Hematopoietic multipotent progenitor cell treated with erythropoietin and hydrocortisone succinate and interleukin-3 and kit ligand, for 17 days (in vitro differentiated cells): ENCODE data around the gene SGTB.

Experiments
- DNase-seq: peaks from one replicate; pipeline ENCODE4 v3.0.0-alpha.2; 2015; ENCODE audit warnings: low spot score

The SGTB gene

GRCh38 chr5:65721720-65722574, at the start of gene SGTB, which contains the start of gene NLN:
SGTB (minus strand) TSS chr5:65722109; CDS start chr5:65720807, 1,302 bp downstream.
NLN (plus strand) TSS chr5:65722205; CDS start chr5:65722374, 169 bp downstream.
- DNase-seq: peak; percentile 82

- no peak for DNase-seq
These were observed 49.4 kb upstream of the SGTB start for GRCh38 chr5:65771266-65771665.

DNA sequence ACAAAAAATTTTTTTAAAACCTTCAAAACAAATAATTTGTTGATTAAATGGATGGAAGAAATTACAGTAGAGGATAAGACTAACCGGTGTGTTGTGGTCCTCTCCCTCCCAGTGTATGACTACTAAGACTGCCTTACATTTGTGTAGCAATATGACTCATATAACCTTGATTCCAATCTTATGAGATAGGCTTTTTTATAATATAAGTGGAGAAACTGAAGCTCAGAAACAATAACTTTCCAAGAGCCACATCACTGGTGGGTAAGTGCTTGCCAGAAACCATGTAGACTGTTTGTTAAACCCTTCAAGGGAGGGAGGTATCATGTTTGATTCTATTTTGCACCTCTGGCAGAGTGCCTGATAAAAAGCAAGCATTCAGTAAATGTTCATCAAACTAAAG, 47.6 kb upstream of the SGTB start:
- DNase-seq: no peak

DNA sequence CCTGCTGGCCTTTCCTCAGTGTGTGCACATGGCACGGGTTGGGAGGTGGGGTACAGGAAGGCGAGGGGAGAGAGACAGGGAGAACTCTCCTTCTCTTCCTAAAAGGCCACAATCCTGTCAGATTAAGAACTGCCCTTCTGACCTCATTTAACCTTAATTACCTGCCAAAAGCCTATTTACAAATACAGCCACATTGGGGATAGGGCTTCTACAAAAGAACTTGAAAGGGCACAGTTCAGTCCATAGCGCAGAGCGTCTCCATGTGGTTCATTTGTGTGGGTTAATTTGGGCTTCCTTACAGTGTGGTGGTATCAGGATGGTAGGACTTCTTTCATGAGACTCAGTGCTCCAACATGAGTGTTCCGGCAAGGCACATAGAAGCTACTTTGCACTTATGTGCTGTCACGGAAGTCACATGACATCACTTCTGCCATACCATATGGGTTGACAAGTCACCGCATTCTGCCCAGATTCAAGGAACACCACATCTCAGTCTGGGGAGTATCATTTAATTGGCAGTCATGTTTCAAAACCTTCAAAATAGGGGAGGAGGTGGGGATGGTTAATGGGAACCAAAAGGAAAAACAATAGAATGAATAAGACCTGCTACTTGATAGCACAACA, 46.9 kb upstream of the SGTB start:
- no peak for DNase-seq

DNA sequence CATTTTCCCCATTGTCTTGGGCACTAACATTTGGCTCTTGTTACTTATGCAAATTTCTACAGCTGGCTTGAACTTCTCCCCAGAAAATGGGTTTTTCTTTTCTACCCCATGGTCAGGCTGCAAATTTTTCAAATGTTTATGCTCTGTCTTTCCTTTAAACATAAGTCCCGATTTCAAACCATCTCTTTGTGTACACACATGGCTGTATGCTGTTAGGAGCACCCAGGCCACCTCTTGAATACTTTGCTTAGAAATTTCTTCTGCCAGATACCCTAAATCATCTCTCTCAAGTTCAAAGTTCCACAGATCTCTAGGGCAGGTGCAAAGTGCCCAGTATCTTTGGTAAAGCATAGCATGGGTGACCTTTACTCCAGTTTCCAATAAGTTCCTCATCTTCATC, 45.7 kb upstream of the SGTB start:
- no peak for DNase-seq

DNA sequence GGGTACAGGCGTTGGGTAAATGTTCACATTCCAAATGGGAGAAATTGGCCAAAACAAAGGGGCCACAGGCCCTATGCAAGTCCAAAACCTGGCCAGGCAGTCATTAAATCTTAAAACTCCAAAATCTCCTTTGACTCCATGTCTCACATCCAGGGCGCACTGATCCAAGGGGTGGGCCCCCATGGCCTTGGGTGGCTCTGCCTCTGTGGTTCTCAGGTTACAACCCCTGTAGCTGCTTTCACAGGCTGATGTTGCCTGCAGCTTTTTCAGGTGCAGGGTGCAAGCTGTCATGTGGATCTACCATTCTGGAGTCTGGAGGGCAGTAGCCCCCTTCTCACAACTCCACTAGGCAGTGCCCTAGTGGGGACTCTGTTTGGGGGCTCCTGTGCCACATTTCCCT, 44.9 kb upstream of the SGTB start:
- DNase-seq: no peak

DNA sequence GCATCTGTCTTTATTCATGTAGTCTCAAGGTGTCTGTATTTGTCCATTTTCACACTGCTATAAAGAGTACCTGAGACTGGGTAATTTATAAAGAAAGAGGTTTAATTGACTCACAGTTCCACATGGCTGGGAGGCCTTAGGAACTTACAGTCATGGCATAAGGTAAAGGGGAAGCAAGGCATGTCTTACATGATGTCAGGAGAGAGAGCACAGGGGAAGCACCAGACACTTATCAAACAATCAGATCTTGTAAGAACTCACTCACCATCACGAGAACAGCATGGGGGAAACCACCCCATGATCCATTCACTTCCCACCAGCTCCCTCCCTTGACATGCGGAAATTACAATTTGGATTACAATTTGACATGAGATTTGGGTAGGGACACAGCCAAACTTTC, 44.3 kb upstream of the SGTB start:
- no peak for DNase-seq

DNA sequence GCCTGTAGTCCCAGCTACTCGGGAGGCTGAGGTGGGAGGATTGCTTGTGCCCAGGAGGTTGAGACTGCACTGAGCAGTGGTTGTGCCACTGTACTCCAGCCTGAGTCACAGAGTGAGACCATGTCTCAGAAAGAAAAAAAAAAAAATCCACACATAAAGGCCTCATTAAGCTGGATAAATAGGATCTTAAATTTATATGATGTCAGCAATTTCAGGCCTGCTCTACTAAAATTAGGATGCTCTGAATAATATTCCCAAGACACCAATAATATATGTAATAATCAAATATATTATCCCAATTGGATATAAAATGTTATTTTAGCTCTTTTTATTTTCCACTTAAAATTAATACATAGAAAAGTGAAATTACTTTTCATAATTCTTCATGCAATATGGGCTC, 43.7 kb upstream of the SGTB start:
- DNase-seq: no peak

DNA sequence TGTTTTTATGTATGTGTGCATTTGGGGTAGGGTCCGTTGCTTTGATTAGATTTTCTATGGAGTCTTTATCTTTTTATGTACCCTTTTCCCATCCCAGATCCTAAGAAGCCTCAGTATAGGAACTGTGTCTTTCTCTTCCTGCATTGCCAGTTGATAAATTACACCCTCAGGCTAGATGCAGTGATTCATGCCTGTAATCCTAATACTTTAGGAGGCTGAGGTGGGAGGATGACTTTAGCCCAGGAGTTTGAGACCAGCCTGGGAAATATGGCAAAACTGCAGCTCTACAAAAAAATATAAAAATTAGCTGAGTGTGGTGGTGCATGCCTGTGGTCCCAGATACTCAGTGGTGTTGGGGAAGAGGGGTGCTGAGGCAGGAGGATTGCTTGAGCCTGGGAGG, 40.3 kb upstream of the SGTB start:
- DNase-seq: no peak

GRCh38 chr5:65760504-65761275, 38.8 kb upstream of the SGTB start:
- DNase-seq: no peak

GRCh38 chr5:65758546-65759144, 36.7 kb upstream of the SGTB start:
- DNase-seq: no peak

DNA sequence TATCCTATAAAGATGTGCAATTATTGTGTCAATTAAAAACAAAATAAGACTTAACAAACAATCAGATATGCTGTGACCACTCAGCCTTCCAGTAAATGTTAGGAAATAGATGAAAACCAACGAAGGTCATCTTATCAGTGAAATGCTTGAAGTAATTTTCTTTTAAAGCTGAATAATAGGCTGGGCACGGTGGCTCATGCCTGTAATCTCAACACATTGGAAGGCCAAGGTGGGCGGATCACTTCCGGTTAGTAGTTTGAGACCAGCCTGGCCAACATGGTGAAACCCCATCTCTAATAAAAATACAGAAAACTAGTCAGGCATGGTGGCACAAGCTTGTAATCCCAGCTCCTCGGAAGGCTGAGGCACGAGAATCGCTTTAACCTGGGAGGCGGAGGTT, 31.3 kb upstream of the SGTB start:
- no peak for DNase-seq

GRCh38 chr5:65750938-65751337, 29.0 kb upstream of the SGTB start:
- DNase-seq: no peak

- no peak for DNase-seq
These were observed 28.0 kb upstream of the SGTB start for GRCh38 chr5:65749956-65750355.

DNA sequence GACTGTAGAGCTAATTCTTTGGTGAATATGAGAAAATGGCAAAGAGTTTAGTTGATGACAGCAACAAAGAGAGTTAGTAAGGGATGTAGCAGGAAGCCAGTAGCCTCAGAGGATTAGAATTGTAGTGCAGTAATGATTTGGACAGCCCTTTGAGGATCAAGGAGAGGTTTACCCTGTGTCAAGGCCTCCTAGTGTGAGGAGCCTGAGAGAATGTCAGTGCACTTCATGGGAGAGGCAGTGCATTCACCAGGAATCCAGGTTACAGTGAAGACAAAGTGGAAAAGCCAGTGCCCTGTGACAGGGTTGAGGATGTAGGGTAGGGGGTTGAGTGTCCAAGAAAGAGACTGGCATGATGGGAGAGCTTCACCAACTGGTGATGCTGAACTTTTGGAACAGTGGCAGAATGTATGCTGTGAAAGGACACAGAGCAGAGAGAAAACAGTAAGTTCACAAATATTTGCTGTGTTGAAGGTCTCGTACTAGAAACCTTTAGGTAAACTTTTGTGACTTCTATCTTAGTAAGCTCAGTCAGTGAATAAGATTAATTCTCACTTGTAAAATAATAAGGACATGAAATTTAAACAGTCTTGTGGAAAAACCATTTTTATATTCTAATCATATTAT, 27.4 kb upstream of the SGTB start:
- no peak for DNase-seq

- peak; percentile 30 for DNase-seq
These were observed 20.8 kb upstream of the SGTB start for GRCh38 chr5:65742565-65743231.

- no peak for DNase-seq
These were observed 17.3 kb upstream of the SGTB start for GRCh38 chr5:65739162-65739561.

GRCh38 chr5:65738305-65738704, 16.4 kb upstream of the SGTB start:
- DNase-seq: no peak

DNA sequence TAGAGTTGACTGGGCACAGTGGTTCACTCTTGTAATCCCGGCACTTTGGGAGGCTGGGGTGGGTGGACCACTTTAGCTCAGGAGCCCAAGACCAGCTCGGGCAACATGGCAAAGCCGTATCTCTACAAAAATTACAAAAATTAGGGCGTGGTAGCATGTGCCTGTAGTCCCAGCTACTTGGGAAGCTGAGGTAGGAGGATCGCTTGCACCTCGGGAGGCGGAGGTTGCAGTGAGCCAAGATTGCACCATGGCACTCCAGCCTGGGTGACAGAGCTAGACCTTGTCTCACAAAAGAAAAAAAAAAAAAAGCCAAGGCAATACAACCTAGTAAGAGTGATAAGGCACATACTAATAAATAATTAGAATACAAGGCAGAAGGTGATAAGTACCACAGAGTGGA, 15.9 kb upstream of the SGTB start:
- no peak for DNase-seq

- no peak for DNase-seq
These were observed 14.1 kb upstream of the SGTB start for GRCh38 chr5:65736011-65736410.

- no peak for DNase-seq
These were observed 13.0 kb upstream of the SGTB start for GRCh38 chr5:65734921-65735320.
